CD4-positive, alpha-beta T cell treated with Interferon alpha-2 for 1 hour (primary cell): ENCODE measurements around the gene CSNK1A1L.

Experiments used
- DNase-seq, 2 donors: peaks; one replicate each; pipeline ENCODE4 v3.0.0-alpha.2; 2020 to 2022

Gene CSNK1A1L

DNA sequence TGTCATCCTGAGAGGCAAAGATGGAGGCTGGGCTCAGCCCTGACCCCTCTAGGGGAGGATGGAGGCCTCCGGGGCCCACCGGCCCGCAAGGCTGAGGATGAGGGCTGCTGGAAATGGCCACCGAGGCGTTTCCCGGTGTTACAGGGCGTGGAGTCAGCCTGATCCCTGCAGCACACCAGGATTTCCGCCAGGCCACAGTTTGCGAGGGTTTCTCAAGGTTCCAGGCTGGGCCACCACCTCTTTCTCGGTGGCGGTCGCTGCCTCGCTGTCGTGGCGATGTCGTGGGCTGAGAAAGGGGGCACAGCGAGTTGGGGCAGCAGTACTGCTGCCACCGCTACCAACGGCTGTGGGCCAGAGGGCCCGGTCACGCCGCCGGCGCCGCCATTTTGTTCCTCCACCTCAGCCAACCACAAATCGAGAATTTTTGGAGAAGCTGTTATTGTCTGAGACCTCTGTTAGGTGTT is at the start of gene CSNK1A1L:
TSS of gene CSNK1A1L (minus strand) at position 414 of the 464 bp plus-strand sequence. CDS start at position 6, 408 bp downstream.
- no peak for DNase-seq

DNA sequence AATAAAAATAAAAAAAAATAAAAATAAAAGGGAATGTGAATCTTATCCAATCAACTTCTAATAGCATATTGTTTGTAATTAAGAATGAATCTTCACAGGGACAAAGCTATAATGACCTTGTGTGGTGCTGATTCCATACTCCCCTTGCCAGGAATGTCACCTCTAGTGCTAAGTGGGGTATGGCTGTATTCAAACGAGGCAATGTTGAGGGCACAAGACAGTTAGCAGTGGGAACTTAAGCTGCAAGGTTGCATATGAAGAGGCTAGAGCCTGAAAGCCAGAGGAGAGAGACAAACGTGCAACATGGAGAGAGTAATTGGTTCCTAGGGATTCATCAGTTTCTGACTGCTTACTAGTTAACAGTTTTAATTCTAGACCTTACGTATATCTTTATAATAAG is 43.9 kb upstream of the CSNK1A1L start:
- no peak for DNase-seq

DNA sequence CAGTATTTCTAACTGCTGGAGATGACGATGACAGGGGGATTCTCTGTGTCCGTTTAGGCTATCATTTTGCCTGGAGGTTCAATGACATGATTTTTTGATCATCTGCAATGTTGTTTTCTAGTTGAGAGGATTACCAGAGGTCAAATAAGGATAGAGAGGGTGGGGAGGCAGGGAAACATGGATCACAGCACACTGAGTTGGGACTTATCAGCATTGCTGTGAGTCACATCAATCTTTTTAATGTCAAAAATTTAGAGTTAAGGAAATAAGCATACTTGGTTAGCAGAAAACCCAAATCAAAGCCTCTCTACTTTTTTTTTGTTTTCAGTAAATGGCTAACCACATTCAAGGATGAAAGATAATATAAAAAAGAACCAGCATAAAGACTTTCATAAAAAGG is 43.0 kb upstream of the CSNK1A1L start:
- no peak for DNase-seq

DNA sequence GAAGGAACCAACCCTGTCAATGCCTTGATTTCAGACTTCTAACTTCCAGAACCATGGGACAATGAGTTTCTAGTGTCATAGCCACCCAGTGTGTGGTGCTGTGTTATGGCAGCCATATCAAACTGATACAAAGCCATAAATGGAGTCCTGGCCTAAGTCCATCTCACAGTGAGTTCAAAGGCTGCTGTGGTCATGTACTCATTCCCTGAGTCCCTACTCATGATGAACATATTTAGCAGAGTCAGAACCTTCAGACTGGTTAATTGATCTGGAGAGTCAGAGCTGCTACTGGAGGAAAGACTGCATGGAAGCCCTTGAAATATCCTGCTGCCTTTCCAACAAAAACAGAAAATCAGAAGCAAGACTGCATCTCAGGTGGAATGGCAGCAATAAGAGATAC is 39.2 kb upstream of the CSNK1A1L start:
- no peak for DNase-seq

DNA sequence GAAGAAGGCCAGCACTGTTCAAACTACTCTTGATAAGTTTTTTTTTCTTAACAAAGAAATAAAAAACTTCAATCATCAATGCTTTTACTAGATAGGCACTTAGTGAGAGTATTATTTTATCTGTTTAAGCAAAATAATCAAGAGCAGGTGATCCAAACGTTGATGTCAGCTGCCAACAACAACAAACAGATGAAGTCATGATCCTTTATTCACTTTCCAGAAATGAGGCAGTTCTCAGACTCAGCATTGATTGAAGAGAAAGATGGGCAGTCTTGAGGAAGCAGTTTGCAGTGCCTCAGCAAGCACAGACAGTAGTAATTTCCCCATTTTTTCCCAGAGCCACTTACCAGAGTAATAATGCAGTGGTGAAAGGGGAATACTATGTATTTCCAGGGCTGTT is 38.4 kb upstream of the CSNK1A1L start:
- DNase-seq = no peak

DNA sequence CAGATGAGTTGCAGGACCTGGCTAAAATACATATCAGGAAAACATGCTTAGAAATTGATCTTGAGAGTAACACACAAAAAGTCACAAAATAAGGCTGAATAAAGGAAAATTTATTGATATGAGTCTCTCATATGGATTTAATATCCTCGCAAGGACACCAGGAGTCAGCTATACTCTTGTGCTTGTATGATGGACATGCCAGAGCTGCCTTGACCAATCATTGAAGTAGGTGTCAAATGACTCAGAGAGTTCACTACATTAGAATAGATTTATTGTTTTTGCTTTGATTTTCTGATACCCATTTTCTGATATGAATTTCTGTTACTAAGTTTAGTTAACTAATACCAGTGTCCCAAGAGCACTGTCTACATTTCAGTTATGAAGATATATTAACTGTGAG is 37.4 kb upstream of the CSNK1A1L start:
- no peak for DNase-seq

DNA sequence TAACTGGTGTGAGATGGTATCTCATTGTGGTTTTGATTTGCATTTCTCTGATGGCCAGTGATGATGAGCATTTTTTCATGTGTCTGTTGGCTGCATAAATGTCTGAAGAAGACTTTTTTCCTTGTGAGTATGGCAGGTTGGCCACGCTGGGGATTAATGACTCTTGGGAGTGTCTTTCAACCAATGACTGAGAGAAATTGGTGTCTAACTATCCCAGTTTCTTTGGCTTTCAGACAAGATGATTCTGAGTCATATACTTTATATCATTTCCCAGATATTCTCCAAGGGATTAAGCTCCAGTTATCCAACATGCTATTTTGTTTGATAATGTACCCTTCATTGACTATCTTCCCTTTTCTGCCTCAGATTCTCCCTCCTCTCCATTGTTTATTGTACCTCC is 35.5 kb upstream of the CSNK1A1L start:
- DNase-seq = no peak

DNA sequence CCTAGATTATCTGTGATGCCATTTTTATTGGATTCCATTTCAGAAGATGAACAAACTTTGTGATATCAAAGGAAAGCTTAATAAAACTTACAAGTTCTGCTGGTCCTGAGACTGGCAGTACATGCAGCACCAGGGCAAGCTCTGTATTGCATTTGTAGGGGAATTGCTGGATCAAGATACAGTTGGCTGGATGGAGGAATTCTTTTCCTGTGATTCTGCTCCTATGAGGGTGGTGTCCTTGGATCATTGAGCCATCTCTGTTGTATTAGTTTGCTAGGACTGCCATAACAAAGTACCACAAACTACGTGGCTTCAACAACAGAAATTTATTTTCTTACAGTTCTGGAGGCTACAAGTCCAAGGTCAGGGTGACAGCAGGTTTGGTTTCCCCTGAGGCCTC is 33.9 kb upstream of the CSNK1A1L start:
- DNase-seq = no peak

DNA sequence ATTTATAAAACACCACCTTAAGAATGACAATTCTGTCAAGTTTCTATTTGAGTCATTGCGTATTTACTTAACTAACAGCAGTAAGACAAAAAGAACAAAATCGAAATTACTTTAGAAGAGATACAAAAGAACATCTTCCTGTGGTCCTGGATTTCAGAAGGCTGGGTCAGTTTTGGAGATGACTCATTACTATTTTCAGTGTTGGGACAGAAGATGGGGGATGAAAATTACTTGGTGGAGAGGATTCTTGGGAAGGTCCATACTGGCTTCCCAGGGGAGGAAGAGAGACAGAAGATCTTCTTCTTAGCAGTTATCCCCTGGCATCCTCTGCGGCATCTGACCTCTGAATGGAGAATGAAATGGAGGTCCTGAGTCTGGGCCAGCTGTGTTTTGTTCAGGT is 33.5 kb upstream of the CSNK1A1L start:
- DNase-seq = no peak

DNA sequence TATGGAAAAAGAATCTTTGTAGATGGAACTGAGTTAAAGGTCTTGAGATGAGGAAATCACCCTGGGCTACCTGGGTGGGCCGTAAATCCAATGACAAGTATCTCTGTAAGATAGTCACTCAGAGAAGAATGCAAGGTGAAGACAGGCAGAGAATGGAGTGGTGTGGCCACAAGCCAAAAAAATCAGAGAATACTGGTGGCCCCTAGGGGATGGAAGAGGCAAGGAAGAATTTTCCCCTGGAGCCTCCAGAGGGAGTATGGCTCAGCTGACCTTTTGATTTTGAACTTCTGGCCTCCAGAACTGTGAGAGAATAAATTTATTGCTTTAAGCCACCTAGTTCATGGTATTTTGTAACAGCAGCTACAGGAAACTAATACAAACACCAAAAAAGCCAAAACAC is 32.7 kb upstream of the CSNK1A1L start:
- DNase-seq = no peak

DNA sequence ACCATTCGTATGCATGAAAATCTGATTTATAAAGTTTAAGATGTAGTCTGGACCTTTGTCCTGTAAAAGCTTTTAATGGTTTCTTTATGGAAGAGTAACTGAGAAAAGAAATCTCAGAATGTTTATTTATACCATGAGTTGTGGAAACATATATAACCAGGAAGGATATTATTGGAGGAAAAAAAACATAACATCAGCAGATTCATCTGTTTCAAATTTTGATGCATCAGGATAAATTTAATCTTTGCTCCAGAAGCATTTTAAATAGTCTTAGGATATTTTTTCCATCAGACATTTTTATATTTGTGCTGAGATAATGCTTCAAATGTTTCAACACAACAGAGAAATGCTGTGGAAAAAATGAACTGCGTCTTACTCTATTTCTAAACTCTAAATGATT is 31.2 kb upstream of the CSNK1A1L start:
- DNase-seq = no peak

DNA sequence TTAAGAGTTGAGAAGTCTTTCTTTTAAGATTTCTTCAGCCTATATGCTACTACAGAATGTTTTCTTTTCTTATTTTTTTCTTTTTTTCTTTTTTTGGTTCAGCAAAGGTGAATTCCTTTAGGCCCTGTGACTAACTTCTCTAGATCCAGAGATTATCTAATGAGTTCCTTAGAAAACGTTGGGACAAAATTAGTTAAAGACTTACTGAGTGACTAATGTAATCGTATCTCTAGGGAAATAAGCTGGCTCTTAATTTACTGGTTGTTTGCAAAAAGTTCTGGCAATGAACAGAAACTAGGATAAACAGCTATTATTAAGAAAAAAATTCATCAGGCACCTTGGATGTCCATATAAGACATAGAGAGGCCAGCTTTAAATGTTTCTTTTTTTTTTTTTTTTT is 30.7 kb upstream of the CSNK1A1L start:
- no peak for DNase-seq

DNA sequence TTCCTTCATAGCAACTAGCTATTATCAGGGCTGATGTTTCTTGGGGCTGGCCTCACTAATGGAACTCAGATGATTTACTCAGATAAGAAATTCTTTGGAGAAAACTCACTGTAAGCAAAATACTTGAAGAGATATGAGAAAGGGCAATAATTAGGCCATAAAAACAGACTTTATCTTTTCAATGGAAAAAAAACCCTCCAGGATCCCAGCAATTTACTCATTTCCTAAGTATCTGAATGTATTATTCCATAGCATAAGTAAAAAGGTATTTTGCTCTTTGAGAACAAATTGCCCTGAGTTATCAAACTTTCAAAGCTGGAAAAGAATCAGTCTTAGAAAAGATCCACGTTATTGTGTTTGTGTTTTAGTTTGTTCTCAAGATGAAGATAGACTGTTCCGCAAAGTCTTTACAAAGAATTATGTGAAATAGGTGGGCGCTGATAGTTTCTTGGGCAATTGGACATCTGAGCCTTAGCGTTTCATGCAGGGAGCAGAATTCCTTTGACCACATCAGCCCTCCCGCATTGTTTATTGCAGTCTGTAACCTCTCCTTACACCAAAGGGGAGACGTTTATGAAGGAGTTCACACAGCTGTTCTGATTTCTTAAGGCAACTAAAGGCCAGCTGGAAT is 29.1 kb upstream of the CSNK1A1L start:
- no peak for DNase-seq

DNA sequence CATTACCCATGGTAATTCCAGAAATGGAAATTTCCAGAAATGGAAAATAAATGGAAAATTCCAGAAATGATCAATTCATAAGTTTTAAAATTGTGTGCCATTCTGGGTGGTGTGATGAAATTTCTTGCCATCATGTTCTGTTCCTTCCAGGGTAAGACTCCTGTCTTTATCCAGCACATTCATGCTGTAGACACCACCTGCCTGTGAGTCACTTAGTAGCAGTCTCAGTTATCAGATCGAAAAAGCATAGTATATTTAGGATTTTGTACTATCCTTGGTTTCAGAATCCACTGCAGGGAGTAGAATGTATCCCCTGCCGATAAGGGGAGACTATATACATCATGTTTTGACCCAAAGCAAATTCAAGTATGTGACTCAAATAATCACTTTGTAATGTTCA is 26.7 kb upstream of the CSNK1A1L start:
- no peak for DNase-seq

DNA sequence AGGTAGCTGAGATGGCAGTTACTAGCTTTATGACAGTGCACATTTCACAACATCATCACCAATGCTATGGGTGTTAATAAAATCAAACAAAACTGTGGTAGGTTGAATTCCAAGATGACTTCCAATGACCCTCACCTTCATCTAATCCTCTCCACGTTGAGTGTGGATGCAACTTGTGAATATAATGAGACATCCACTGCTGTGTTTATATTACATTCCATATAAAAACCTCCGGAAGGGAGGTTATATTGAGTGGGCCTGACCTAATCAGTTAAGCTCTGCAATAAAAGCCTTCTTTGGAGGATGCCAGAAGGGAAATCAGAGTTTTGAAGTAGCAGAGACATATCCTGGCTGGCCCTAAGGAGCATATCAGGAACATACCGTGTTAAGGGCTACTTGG is 25.6 kb upstream of the CSNK1A1L start:
- DNase-seq = no peak

DNA sequence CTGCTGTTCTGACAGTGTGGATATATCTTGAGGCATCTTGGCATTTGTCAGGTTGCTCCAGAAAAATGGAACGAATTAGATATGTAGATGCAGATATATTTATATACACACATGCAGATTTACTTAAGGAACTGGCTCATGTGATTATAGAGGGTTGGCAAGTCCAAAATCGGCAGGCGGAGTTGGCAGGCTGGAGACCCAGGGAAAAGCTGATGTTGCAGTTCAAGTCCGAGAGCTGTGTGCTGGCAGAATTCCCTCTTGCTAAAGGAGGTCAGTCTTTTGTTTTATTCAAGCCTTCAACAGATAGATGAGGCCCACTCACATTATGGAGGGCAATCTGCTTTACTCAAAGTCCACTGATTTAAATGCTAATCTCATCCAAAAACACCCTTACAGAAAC is 24.4 kb upstream of the CSNK1A1L start:
- DNase-seq = no peak

DNA sequence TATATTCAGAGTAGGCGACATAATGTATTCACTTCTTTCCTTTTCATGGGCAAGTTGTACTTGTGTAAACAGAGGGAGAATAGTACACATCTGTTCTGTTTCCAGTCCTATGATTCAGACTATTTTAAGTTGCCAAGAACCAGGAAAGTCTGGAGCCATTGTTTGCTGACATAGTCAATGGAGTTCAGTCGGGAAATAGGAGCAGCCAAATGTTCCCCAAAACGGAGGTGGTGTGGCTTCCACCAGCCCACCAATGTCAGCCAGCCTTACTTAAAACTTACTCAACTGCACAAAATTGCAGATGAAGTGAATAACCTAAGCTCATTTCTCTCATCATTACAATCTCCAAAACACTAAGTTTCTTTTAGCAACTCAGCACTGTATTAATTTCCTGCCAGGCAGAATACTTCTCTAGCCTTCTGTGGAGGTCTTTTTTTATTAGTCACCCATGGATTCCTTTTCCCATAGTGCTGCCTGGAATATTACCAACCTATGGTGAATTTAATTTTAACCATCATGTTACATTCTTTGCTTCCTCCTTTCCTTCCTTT is 22.3 kb upstream of the CSNK1A1L start:
- DNase-seq = no peak

DNA sequence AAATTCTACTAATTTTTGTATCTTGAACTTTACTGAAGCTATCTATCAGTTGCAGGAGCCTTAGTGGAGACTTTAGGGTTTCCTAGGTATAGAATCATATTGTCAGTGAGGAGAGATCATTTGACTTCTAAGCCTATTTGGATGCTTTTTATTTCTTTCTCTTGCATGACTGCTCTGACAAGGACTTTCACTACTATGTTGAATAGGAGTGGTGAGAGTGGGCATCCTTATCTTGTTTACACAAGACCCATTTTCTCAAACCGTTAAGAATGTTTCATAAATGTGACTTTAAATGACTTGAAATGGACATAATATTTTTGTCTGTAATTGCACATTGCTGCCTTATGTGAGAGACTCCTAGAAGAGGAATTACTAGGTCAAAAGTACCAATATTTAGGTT is 17.9 kb upstream of the CSNK1A1L start:
- DNase-seq = no peak

DNA sequence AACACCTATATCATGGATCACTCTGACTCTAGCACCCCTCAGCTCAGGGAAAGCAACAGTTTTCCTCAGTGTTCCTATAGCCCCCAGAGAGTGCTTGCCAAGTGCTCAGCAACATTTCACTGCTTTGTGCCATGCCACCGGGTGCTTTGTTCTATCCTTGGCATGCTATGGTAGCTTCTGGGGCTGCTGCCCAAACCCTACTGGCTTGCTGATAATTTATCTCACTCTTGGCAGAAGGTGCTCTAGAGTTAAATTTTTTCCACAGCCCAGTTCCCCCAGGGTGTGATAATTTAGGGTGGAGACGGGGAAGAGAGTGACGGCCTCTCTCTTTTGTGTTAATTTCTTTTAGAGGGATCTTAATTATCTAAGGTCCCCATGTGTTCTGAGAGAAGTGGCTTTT is 12.6 kb upstream of the CSNK1A1L start:
- DNase-seq = no peak

DNA sequence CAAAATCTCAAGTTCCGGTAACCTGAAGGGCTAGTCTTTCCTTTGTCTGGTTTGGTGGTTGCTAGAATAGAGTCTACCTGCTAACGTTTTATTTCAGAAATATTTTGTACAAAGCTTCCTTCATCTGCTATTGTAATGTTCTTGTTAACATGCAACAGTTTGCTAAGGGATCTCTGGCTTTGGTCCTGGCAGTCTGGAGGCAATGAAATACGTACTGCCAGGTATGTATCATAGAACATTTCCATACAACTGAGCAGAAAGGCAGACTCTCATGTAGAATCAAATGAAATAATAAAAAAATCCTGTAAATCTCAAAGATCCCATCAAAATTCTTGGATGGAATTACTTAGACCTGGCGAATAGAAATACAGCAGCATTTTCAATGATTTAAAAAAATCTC is 8.8 kb upstream of the CSNK1A1L start:
- DNase-seq = no peak

DNA sequence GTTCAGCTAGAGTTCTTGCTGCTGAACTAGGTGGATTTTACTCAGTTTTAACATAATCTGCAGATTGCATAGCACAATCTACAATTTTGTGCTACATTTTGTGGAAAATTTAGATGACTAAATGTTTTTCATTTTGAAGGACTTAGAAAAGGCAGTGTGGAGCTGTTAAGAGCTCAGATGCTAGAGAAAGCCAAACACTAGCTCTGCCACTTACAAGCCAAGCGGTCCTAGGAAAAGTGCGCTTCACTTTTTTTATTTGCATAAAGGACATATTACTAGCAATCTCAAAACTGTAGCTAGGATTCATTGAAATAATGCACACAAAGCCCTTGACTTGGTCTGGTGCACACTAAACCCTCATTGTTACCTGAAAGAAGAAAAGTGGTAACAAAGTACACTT is 8.1 kb upstream of the CSNK1A1L start:
- DNase-seq = no peak

DNA sequence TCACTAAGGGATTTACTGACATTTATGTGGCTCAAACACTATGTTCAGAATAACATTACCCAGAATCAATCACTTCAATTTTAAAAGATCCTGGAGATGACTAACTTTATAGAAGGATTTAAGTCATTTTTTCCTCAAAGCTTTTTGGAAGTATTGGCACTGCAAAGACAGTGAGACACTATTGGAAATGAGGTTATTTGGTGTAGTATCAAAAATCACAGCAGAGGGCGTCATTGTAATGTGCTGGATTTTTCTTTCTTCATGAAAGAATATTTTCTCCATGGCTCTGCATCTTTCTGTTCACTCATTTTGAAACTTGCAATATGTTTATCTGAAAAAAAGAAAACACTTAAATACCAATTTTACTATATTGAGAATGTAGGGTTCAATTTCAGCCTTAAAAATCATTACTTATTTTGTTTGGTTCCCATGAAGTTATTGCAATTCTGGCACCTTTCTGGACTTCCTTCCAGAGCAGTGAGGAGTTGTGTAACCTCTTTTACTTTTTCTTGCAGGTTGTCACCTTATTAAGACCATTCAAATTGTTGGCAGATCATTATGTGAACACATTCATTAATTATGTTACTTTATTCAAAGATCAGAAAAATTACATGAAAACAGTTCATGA is 3.7 kb upstream of the CSNK1A1L start:
- DNase-seq = no peak

DNA sequence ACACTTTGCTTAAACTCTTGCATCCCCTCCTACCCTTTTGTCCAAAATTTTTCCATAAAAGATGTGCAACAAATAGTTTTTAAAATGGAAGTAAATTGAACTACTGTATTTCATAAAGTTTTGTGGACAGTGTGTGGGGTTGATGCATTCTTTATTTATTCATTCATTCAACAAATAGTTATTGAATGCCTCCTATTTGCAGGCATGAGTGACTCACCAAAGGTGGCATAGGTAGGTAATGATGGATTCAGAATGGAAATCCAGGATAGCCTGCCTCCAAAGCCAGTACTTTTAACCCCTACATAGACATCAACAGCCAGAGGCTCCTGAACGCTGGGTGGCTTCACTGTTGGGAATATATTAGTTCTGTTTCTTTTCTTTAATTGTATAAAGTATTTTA is 2.4 kb upstream of the CSNK1A1L start:
- no peak for DNase-seq

DNA sequence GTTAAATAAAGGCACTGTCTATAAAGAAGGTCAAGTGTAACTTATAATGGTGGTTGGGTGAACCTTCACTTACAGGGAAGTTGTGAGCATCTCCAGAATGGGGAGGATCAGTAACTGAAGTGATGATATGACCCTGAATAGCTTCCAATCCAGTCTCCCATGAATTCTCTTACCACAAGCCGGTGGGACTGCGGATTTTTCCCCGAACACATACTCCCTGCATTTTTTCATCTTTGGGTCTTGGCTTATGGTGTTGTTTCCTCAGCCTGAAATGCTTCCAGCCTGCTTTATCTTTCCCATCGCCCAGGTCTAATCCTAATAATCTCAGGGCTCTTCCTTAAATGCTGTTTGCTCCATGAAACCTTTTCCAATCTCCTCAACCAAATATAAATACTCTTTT is 2.0 kb upstream of the CSNK1A1L start:
- DNase-seq = no peak

DNA sequence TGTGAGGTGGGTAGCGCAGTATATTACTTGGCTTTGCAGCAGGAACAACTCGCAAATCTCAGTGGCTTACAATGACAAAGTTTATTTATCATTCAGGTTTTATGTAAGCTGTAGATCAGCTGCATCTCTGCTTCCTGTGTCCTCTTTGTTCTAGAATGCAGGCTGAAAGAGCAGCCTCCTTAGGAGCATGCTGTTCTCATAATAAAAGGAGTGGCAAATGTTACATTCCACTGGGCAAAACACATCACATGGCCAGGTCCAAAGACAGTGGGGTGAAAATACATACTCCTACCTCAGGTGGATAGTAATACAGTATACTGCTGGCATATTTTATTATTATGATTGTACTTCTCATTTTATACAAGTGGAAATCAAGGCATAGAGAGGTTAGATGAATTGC is 1.2 kb upstream of the CSNK1A1L start:
- DNase-seq = no peak
